Activated CD4-positive, alpha-beta T cell treated with anti-CD3 and anti-CD28 coated beads for 48 hours (primary cell): ENCODE measurements around the gene CHID1.
A peak's percentile ranks its signal among the peaks of the same experiment; 100 is the strongest.

Experiments used
- DNase-seq: peaks from one replicate; pipeline ENCODE4 v3.0.0-alpha.2; 2020

The CHID1 gene

GRCh38 chr11:883527-883926, 27.1 kb downstream of the CHID1 start:
- no peak for DNase-seq

- DNase-seq = no peak
These were observed 28.0 kb downstream of the CHID1 start for GRCh38 chr11:882596-882995.

GRCh38 chr11:880447-880846, 30.2 kb downstream of the CHID1 start:
- no peak for DNase-seq

GRCh38 chr11:877565-877964, 33.0 kb downstream of the CHID1 start:
- peak; percentile 71 for DNase-seq

GRCh38 chr11:876545-876944, 34.1 kb downstream of the CHID1 start:
- DNase-seq = no peak

GRCh38 chr11:875769-876301, 34.8 kb downstream of the CHID1 start:
- no peak for DNase-seq

GRCh38 chr11:875203-875602, 35.4 kb downstream of the CHID1 start:
- DNase-seq = no peak

GRCh38 chr11:873706-874105, 36.9 kb downstream of the CHID1 start:
- DNase-seq = no peak

GRCh38 chr11:872799-873198, 37.8 kb downstream of the CHID1 start:
- no peak for DNase-seq

- DNase-seq = no peak
These were observed 39.1 kb downstream of the CHID1 start for GRCh38 chr11:871472-871871.

GRCh38 chr11:870418-870817, 40.2 kb downstream of the CHID1 start:
- no peak for DNase-seq

GRCh38 chr11:870127-870413, 40.5 kb downstream of the CHID1 start:
- DNase-seq = no peak

GRCh38 chr11:869399-870126, 41.0 kb downstream of the CHID1 start:
- DNase-seq = no peak

- no peak for DNase-seq
These were observed 41.8 kb downstream of the CHID1 start for GRCh38 chr11:868802-869201.

- DNase-seq = no peak
These were observed 42.2 kb downstream of the CHID1 start for GRCh38 chr11:868394-868793.

GRCh38 chr11:867856-868358, 42.7 kb downstream of the CHID1 start:
- DNase-seq = no peak

- no peak for DNase-seq
These were observed 44.1 kb downstream of the CHID1 start for GRCh38 chr11:866481-866880.

- no peak for DNase-seq
These were observed 44.9 kb downstream of the CHID1 start for GRCh38 chr11:865462-866430.

GRCh38 chr11:864898-865297, 45.7 kb downstream of the CHID1 start:
- no peak for DNase-seq

- DNase-seq = no peak
These were observed 46.4 kb downstream of the CHID1 start for GRCh38 chr11:863910-864827.

- no peak for DNase-seq
These were observed 47.3 kb downstream of the CHID1 start for GRCh38 chr11:863023-863909.

- no peak for DNase-seq
These were observed 48.0 kb downstream of the CHID1 start for GRCh38 chr11:862696-863022.
